WERI-Rb-1 (cell line): ENCODE measurements around the gene MGAT4C.
A peak's percentile ranks its signal among the peaks of the same experiment; 100 is the strongest.

ENCODE experiments used
- DNase-seq: peaks from one replicate; pipeline ENCODE4 v3.0.0-alpha.2; 2020
- H3K27ac ChIP-seq: fragments of 250-450 bp; sonication (Bioruptor Pico); 2 replicates; pipeline ENCODE4 v1.5.1; 2020; ENCODE audit warnings: mild to moderate bottlenecking, moderate library complexity
- H3K27me3 ChIP-seq: fragments of 250-450 bp; sonication (Bioruptor Pico); 2 replicates; pipeline ENCODE4 v1.5.1; 2021; ENCODE audit warnings: mild to moderate bottlenecking, low read depth, moderate library complexity; ENCODE audit not compliant: insufficient read depth, severe bottlenecking
- H3K36me3 ChIP-seq: fragments of 250-450 bp; sonication (Bioruptor Pico); 2 replicates; pipeline ENCODE4 v1.5.1; 2020; ENCODE audit warnings: mild to moderate bottlenecking, moderate library complexity
- H3K4me3 ChIP-seq: 2 replicates; pipeline ENCODE4 v1.5.1; 2011; ENCODE audit warnings: low read depth, mild to moderate bottlenecking, control low read depth, low read length
- H3K9me3 ChIP-seq: fragments of 250-450 bp; sonication (Bioruptor Pico); 2 replicates; pipeline ENCODE4 v1.5.1; 2021; ENCODE audit warnings: mild to moderate bottlenecking, moderate library complexity; ENCODE audit not compliant: severe bottlenecking
- CTCF ChIP-seq: IDR thresholded peaks from 2 replicates; pipeline ENCODE4 v1.5.1; 2011; ENCODE audit warnings: low read depth, mild to moderate bottlenecking, control low read depth, inconsistent platforms, low read length

MGAT4C gene

GRCh38 chr12:86261142-86261541 lies 5.0 kb upstream of the MGAT4C start:
- Histone ChIP-seq H3K36me3 (no peaks in the 10 kb centered on the region), H3K9me3 (no peaks in the 10 kb centered on the region), H3K4me3 (no peak overlapping the region), H3K27ac (no peak overlapping the region), H3K27me3 (no peaks in the 10 kb centered on the region)
- DNase-seq, result no peak
- TF ChIP-seq CTCF, result no peak

- H3K27me3 ChIP-seq, result no peaks in the 10 kb centered on the region
- no peak for TF ChIP-seq CTCF
- H3K36me3 ChIP-seq, result no peaks in the 10 kb centered on the region
- H3K4me3 ChIP-seq, result no peak overlapping the region
- DNase-seq, result no peak
- H3K27ac ChIP-seq, result no peak overlapping the region
- H3K9me3 ChIP-seq, result no peaks in the 10 kb centered on the region
Observed at GRCh38 chr12:86260183-86260582, 4.0 kb upstream of the MGAT4C start.

- Histone ChIP-seq H3K27ac (no peak overlapping the region), H3K4me3 (no peak overlapping the region), H3K27me3 (no peaks in the 10 kb centered on the region), H3K36me3 (no peaks in the 10 kb centered on the region), H3K9me3 (no peaks in the 10 kb centered on the region)
- peak; percentile 53 for DNase-seq
- TF ChIP-seq CTCF, result no peak
Observed at GRCh38 chr12:86257134-86257533, 943 bp upstream of the MGAT4C start.

GRCh38 chr12:86254399-86255107 lies 1.6 kb downstream of the MGAT4C start:
- no peaks in the 10 kb centered on the region for H3K9me3 ChIP-seq
- no peak for TF ChIP-seq CTCF
- no peaks in the 10 kb centered on the region for H3K27me3 ChIP-seq
- no peaks in the 10 kb centered on the region for H3K36me3 ChIP-seq
- no peak overlapping the region for H3K4me3 ChIP-seq
- no peak overlapping the region for H3K27ac ChIP-seq
- no peak for DNase-seq

GRCh38 chr12:86249851-86250250 lies 6.3 kb downstream of the MGAT4C start:
- DNase-seq, result no peak
- no peak for TF ChIP-seq CTCF
- H3K4me3 ChIP-seq, result no peak overlapping the region

GRCh38 chr12:86249276-86249675 lies 6.9 kb downstream of the MGAT4C start:
- Histone ChIP-seq H3K36me3 (no peaks in the 10 kb centered on the region), H3K27me3 (no peaks in the 10 kb centered on the region), H3K4me3 (no peak overlapping the region), H3K9me3 (no peaks in the 10 kb centered on the region), H3K27ac (no peak overlapping the region)
- no peak for DNase-seq
- TF ChIP-seq CTCF, result no peak

More at GRCh38 chr12:86249851-86250250, 6.3 kb downstream of the MGAT4C start:
- Histone ChIP-seq H3K27me3 (no peaks in the 10 kb centered on the region), H3K27ac (no peak overlapping the region), H3K36me3 (no peaks in the 10 kb centered on the region), H3K9me3 (no peaks in the 10 kb centered on the region)
